ENCODE results near the gene GUCY1A2.

DNA sequence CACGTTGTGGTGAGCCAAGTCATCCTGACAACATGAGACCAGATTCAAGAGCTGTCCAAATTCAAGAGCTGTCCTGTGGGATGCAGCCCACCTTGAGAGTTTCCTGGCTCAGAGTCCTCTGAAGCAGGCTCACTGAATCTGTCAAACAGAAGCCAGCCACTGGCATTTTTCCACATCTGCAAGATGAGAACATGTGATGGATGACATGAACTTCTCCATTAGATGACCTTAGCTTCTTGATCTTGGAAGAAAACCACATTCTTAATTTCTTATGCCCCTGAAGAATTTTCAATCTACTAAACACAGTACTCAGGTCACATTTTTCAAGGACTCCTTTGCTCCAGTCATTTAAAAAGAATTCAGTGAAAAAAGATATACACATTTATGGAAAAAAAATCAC lies 291.0 kb downstream of the GUCY1A2 start:
- TF ChIP-seq, protein P1, sequence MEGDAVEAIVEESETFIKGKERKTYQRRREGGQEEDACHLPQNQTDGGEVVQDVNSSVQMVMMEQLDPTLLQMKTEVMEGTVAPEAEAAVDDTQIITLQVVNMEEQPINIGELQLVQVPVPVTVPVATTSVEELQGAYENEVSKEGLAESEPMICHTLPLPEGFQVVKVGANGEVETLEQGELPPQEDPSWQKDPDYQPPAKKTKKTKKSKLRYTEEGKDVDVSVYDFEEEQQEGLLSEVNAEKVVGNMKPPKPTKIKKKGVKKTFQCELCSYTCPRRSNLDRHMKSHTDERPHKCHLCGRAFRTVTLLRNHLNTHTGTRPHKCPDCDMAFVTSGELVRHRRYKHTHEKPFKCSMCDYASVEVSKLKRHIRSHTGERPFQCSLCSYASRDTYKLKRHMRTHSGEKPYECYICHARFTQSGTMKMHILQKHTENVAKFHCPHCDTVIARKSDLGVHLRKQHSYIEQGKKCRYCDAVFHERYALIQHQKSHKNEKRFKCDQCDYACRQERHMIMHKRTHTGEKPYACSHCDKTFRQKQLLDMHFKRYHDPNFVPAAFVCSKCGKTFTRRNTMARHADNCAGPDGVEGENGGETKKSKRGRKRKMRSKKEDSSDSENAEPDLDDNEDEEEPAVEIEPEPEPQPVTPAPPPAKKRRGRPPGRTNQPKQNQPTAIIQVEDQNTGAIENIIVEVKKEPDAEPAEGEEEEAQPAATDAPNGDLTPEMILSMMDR (IDR thresholded peaks at IDR 0.05), result no peak
- TF ChIP-seq EZH2 (IDR thresholded peaks at IDR 0.05; ENCODE audit: borderline replicate concordance, insufficient read depth, low read depth, low read length, poor library complexity, severe bottlenecking), result no peak

All from B cell (primary cell).